ENCODE results near the gene CACNA1S.

- no peak for TF ChIP-seq CTCF (IDR thresholded peaks at IDR 0.05)
- TF ChIP-seq SIN3A (IDR thresholded peaks at IDR 0.05; ENCODE audit: borderline replicate concordance, insufficient read depth, low read depth, low read length): no peak
- no peak for TF ChIP-seq REST (IDR thresholded peaks at IDR 0.05; ENCODE audit: insufficient read depth in 1 of 2, low read depth in 2 of 2, low read length in 1 of 2)
- no peak for TF ChIP-seq POLR2AphosphoS5 (IDR thresholded peaks at IDR 0.05; ENCODE audit: low read depth, low read length)
Measured at GRCh38 chr1:201109651-201110050, 2.6 kb downstream of the CACNA1S start.

Data from Panc1 (cell line).